Hematopoietic multipotent progenitor cell treated with erythropoietin and hydrocortisone succinate and interleukin-3 and kit ligand, for 4 days (in vitro differentiated cells): Measurements from ENCODE around the gene RPTOR.
A peak's percentile ranks its signal among the peaks of the same experiment; 100 is the strongest.

Experiments
- DNase-seq: peaks from one replicate; pipeline ENCODE4 v3.0.0-alpha.2; 2015

RPTOR gene

GRCh38 chr17:80751070-80751945 lies 206.7 kb downstream of the RPTOR start:
- DNase-seq = no peak

DNA sequence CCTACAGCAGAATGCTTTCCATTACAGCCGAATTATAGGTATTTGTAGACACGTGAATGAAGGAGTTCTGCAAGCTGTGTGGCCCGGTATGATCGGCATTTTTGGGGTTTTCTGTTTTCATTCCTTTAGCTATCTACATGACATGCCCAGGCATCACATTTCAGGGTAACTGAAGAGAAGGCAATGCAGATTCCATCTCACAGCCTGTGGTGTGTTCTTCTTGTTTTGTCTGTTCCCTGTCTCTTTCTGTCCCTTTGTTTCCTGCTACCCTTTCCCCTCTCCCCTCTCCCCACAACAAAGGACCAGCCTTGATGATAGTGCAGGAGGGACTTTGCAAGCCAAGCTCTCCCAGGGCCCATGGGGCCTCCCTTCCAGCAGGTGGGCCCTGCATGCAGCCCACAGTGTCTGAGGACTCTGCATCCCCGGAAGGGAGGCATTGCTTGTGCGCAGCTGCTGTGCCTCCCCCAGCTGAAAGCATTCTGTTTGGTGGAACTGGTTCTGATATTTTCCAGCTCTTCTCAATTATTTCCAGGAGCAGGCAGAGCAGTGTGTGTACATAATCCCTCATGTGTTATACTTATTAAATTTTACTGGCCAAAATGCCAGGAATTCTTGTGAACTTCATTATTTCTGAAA lies 207.4 kb downstream of the RPTOR start:
- no peak for DNase-seq

DNA sequence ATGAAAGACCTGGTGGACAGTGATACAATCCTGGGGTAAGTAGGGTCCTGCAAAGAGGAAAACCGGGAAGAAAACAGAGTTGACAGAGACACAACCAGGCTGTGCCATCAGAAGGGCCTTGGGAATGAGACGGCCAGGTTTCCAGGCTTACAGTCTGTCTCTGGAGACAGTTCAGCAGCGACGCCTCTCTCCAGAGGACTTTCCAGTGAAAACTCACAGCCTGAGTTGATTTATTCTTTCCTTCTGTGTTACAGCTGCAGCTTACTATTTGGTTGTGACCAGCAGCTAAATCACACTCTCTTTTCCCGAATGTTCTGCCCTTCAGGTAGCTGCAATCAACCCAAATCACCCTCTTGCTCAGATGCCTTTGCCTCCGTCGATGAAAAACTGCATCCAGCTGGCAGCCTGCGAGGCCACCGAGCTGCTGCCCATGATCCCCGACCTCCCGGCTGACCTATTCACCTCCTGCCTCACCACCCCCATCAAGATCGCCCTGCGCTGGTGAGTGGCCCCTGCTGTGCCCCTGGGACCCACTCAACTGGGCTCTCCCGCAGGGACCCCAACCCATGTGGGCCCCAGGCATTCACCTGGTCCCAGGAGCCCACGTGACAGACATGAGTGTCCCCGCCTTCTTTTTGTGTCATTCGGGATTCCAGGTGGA lies 209.2 kb downstream of the RPTOR start:
- DNase-seq = no peak

DNA sequence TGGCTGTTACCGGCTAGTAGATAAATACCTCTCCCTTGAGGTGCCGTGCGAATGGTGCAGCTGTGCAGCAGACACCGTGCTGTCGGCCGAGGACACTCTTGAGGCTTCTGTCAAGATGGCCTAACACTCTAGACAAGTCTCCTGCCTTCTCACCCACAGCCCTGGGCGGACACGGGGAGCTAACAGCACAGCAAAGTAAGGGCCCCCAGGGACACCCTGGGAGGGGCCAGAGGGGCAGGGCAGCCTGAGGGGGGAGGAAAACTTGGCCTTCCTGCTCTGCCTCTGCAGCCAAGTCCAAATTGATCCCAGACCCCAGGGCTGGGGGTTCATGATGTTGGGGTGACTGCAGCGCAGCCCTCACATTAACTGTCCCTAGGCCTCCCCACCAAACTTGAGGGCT lies 210.2 kb downstream of the RPTOR start:
- no peak for DNase-seq

- peak; percentile 72 for DNase-seq
Measured at GRCh38 chr17:80755650-80756405, 211.2 kb downstream of the RPTOR start.

DNA sequence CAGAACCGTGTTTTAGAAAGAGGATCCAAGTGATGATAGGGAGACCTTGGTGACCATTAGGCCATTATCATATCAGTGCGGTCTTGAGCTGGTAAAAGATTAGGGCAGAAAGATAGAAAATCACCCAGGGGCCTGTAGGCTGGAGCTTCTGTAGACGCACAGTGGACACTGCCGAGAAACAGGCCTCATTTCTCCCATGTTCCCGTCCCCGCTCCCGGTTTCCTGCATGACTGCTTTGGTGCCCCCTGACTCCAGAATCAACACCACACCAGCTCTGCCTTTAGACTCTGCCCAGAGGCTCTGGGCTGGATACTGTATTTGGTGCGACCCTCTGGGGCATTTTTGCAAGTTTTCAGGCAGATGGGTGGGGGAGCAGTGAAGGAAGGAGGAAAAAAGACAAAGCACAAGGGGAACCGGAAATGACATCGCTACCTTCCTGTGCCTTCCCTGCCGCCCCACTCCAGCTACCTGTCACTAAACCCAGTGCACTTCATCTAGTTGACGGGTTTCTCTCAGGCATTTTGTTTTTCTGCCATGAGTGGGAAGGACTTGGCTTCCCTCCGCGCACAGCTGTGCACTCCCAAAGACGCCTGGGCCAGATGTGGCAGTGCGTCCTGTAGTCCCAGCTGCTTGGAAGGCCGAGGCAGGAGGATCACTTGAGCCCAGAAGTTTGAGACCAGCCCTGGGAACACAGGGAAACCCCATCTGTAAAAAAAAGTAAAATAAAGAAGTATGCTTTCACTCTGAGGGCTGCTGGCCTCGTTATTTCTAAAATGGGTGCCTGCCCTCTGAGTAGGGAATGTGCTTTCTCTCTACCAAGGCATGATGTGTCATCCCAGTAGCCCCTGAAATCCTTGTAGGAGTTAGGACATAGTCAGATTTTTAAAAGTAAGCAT lies 214.1 kb downstream of the RPTOR start:
- no peak for DNase-seq

GRCh38 chr17:80759377-80759673 lies 214.7 kb downstream of the RPTOR start:
- DNase-seq = peak; percentile 48

DNA sequence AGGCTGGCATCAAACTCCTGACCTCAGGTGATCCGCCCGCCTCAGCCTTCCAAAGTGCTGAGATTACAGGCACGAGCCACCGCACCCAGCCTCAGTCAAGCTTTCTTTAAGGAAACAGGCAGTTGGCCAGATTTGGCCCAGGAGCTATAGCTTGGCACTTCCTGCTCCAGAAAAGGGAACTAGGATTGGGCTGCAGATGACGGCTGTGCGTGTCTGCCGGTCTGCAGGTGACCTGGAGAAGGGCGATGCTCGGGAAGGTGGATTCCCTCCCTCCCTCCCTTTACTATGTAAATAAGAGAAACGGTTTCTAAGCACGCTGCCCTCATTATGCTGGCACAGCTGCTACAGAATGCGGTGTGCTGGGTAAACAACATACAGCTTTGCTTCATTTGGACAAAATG lies 215.9 kb downstream of the RPTOR start:
- DNase-seq = peak; percentile 42

DNA sequence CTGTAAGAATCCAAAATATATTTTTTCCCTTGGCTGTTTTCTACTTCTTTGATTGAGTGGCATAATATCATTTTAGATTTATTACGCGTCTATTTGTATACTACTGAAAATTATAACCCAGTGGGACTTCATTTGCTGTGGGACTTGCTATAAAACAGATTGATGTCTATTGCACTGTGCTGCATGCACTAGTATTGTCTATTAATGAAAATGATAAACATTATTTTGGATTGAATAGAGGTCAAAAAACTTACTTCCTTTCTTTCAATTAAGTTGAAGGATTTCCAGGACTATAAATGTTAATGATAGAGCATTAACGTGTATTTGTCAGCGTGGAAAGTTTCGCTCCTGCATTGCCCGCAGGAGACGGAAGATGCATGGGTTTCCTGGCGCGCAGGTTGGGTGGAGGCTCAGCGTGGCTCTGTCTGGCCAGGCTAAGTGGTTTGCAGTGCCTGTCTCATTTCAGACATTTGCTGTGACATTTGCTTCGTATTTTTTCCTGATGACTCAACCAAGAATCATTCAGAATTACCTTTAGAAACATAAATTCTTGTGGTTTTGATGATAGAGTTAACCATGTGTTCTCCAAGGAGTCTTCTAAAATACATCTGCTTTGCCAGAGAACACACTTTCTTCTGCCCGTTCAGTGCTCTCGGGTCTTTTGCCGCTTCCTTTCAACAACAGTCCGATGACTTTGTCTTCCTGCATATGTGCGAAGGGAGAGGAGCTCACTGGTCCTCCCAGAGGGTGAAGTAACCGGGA lies 216.7 kb downstream of the RPTOR start:
- peak; percentile 28 for DNase-seq

DNA sequence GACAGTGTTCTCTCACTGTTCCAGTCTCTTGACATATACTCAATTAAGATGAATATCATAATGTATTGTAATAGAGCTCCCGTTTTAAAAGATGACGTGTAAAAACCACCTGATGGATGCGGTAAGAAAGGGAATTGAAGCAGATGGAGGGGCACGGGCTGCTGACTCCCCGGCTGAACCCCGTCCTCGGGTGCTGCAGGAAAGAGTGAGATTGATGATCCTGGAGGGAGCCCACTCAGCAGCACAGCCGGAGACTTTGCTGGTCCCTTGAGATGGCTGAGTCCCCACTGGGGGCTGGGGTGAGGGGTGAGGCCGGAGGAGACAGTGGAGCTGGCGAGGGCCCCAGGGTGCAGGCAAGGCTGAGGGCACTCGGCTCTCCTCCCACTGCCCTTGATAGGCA lies 217.4 kb downstream of the RPTOR start:
- no peak for DNase-seq

- DNase-seq = no peak
Measured at GRCh38 chr17:80763293-80763867, 218.7 kb downstream of the RPTOR start.

GRCh38 chr17:80764627-80765145 lies 220.0 kb downstream of the RPTOR start:
- peak; percentile 68 for DNase-seq

DNA sequence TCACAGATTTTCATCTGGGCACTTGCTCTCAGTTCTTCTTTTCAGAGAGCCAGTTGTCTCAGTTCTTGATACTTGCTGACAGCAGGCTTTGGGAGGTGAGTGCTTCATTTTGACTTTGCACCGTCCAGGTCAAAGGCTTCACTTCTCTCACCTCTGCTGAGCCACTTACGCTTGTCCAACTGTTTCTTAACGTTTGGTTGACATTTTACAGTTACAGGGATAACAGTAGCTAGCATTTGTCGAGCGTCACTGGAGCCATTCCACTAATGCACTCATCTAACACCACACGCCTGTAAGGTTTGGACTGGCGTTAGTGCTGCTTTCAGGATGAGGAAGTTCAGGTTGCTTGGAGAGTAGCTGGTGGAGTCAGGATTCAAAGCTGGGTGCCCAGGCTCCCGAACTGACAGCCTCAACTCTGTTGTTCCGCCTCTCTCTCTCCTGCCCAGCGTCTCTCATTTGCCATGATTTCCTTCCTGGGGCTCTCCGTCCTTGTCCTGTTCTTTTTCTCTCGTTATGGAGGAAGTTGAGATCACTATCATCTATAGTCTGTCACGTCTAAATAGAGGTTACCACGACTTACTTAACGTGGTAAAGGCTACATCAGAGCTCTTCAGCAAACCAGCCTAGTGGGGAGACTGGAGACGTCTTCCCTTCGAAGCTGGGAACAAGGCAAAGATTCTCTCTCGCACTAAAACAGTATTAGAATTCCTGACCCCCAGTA lies 220.8 kb downstream of the RPTOR start:
- peak; percentile 54 for DNase-seq

GRCh38 chr17:80766290-80766855 lies 221.7 kb downstream of the RPTOR start:
- DNase-seq = no peak

GRCh38 chr17:80768389-80768788 lies 223.8 kb downstream of the RPTOR start:
- DNase-seq = no peak

- no peak for DNase-seq
Measured at GRCh38 chr17:80768936-80769335, 224.3 kb downstream of the RPTOR start.

DNA sequence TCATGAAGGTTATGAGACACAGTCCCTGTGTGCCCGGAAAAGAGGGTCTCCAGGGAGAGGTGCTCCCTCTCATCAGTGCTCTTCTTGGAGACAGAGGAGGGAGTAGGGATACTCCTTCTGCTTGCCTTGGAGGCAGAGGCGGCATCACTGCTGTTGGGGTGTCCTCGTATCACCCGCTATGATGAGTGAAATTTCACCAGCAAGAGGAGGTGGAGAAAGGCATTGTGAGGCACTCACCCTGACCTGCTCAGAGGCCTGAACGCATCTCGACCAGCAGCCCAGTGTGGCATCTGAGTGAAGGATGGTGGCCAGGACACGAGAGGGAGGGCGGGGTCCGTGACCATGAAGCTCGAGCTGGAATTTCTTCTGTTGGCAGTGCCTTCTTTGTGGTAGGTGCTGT lies 224.9 kb downstream of the RPTOR start:
- DNase-seq = no peak

GRCh38 chr17:80769936-80770625 lies 225.4 kb downstream of the RPTOR start:
- DNase-seq = no peak
